ENCODE data around the gene THUMPD2. TPM values are rescaled to one million over a fixed set of nuclear protein-coding genes. Genes with fewer than 3 reads are reported as not detected.

The THUMPD2 gene
- total and polyA plus RNA-seq, 3 experiments from 2014 or later: 8.0 to 15.1 (median 12.2) TPM

- Histone ChIP-seq H3K36me3 (ENCODE audit: insufficient read depth, low read length) (no peaks in the 10 kb centered on the region), H3K4me3 (ENCODE audit: low read length) (peak overlapping the region; percentile 74), H3K4me1 (ENCODE audit: insufficient read depth, low read length) (peaks cover 17% of the 10 kb centered on the region), H3K27me3 (ENCODE audit: insufficient read depth, low read length, poor library complexity, severe bottlenecking) (no peaks in the 10 kb centered on the region), H3K27ac (ENCODE audit: low read depth, low read length) (peak overlapping the region; percentile 72), H3K9me3 (ENCODE audit: low read length) (no peaks in the 10 kb centered on the region)
- peaks cover 0 to 9% (median 3%) of the 10 kb centered on the region in 3 donors for H3K36me3 Mint-ChIP-seq
- H3K9me3 Mint-ChIP-seq: no peaks in the 10 kb centered on the region
- peak overlapping the region in 6 of 8 donors; percentile 70 to 90 (median 83) for H3K27ac Mint-ChIP-seq
- no peaks in the 10 kb centered on the region for H3K27me3 Mint-ChIP-seq
- H3K4me1 Mint-ChIP-seq: peaks cover 47 to 60% (median 56%) of the 10 kb centered on the region in 3 donors
- H3K4me3 Mint-ChIP-seq: peak overlapping the region; percentile 85 to 97 (median 96)
- ChIA-PET POLR2A (no interaction called here), CTCF (no interaction called here)
- DNase-seq: no peak
Observed at GRCh38 chr2:39779341-39779851, 338 bp upstream of the THUMPD2 start.

GRCh38 chr2:39778233-39778632 is 825 bp downstream of the THUMPD2 start:
- Mint-ChIP-seq H3K36me3 (peaks cover 0 to 9% (median 3%) of the 10 kb centered on the region in 3 donors), H3K4me1 (peaks cover 57 to 72% (median 68%) of the 10 kb centered on the region in 3 donors), H3K27me3 (no peaks in the 10 kb centered on the region), H3K27ac (peak overlapping the region; percentile 57 to 96 (median 91)), H3K4me3 (peak overlapping the region; percentile 85 to 97 (median 96)), H3K9me3 (no peaks in the 10 kb centered on the region)
- POLR2A ChIA-PET: no interaction called here
- Histone ChIP-seq H3K27me3 (ENCODE audit: insufficient read depth, low read length, poor library complexity, severe bottlenecking) (no peaks in the 10 kb centered on the region), H3K4me1 (ENCODE audit: insufficient read depth, low read length) (peaks cover 21% of the 10 kb centered on the region), H3K9me3 (ENCODE audit: low read length) (no peaks in the 10 kb centered on the region), H3K4me3 (ENCODE audit: low read length) (peak overlapping the region; percentile 74), H3K27ac (ENCODE audit: low read depth, low read length) (peak overlapping the region; percentile 72), H3K36me3 (ENCODE audit: insufficient read depth, low read length) (no peaks in the 10 kb centered on the region)
- DNase-seq: no peak
- CTCF ChIA-PET: no interaction called here

GRCh38 chr2:39772812-39773152 is 6.3 kb downstream of the THUMPD2 start:
- peaks cover 11% of the 10 kb centered on the region for H3K4me1 ChIP-seq (ENCODE audit: insufficient read depth, low read length)
- ChIA-PET CTCF (no interaction called here), POLR2A (no interaction called here)
- H3K9me3 Mint-ChIP-seq: no peaks in the 10 kb centered on the region
- no peaks in the 10 kb centered on the region for H3K27me3 Mint-ChIP-seq
- no peaks in the 10 kb centered on the region for H3K9me3 ChIP-seq (ENCODE audit: low read length)
- peaks cover 0 to 30% (median 14%) of the 10 kb centered on the region in 3 donors for H3K36me3 Mint-ChIP-seq
- no peak overlapping the region for H3K27ac Mint-ChIP-seq
- H3K36me3 ChIP-seq (ENCODE audit: insufficient read depth, low read length): no peaks in the 10 kb centered on the region
- no peaks in the 10 kb centered on the region for H3K27me3 ChIP-seq (ENCODE audit: insufficient read depth, low read length, poor library complexity, severe bottlenecking)
- DNase-seq: no peak
- peaks cover 54 to 64% (median 60%) of the 10 kb centered on the region in 3 donors for H3K4me1 Mint-ChIP-seq
- H3K4me3 Mint-ChIP-seq: no peak overlapping the region
- H3K27ac ChIP-seq (ENCODE audit: low read depth, low read length): no peak overlapping the region
- H3K4me3 ChIP-seq (ENCODE audit: low read length): no peak overlapping the region

GRCh38 chr2:39772086-39772811 is 6.8 kb downstream of the THUMPD2 start:
- H3K4me1 ChIP-seq (ENCODE audit: insufficient read depth, low read length): peaks cover 6% of the 10 kb centered on the region
- Mint-ChIP-seq H3K27ac (peak overlapping the region in 1 of 8 donors; percentile 18), H3K36me3 (peaks cover 0 to 30% (median 14%) of the 10 kb centered on the region in 3 donors), H3K27me3 (no peaks in the 10 kb centered on the region), H3K9me3 (no peaks in the 10 kb centered on the region), H3K4me3 (no peak overlapping the region), H3K4me1 (peaks cover 49 to 59% (median 55%) of the 10 kb centered on the region in 3 donors)
- ChIA-PET CTCF (no interaction called here), POLR2A (no interaction called here)
- DNase-seq: no peak
- H3K27me3 ChIP-seq (ENCODE audit: insufficient read depth, low read length, poor library complexity, severe bottlenecking): no peaks in the 10 kb centered on the region
- H3K4me3 ChIP-seq (ENCODE audit: low read length): no peak overlapping the region
- no peaks in the 10 kb centered on the region for H3K9me3 ChIP-seq (ENCODE audit: low read length)
- no peak overlapping the region for H3K27ac ChIP-seq (ENCODE audit: low read depth, low read length)
- H3K36me3 ChIP-seq (ENCODE audit: insufficient read depth, low read length): no peaks in the 10 kb centered on the region

- H3K36me3 ChIP-seq (ENCODE audit: insufficient read depth, low read length): peaks cover 13% of the 10 kb centered on the region
- H3K36me3 Mint-ChIP-seq: peaks cover 27 to 74% (median 37%) of the 10 kb centered on the region in 3 donors
Observed at GRCh38 chr2:39762448-39762847, 16.6 kb downstream of the THUMPD2 start.

GRCh38 chr2:39757156-39757555 is 21.9 kb downstream of the THUMPD2 start:
- Histone ChIP-seq H3K4me1 (ENCODE audit: insufficient read depth, low read length) (no peaks in the 10 kb centered on the region), H3K36me3 (ENCODE audit: insufficient read depth, low read length) (peaks cover 23% of the 10 kb centered on the region), H3K9me3 (ENCODE audit: low read length) (no peaks in the 10 kb centered on the region), H3K27ac (ENCODE audit: low read depth, low read length) (no peak overlapping the region), H3K4me3 (ENCODE audit: low read length) (no peak overlapping the region), H3K27me3 (ENCODE audit: insufficient read depth, low read length, poor library complexity, severe bottlenecking) (no peaks in the 10 kb centered on the region)
- H3K9me3 Mint-ChIP-seq: no peaks in the 10 kb centered on the region
- no peak for DNase-seq
- H3K27ac Mint-ChIP-seq: peak overlapping the region in 1 of 8 donors; percentile 93
- CTCF ChIA-PET: no interaction called here
- POLR2A ChIA-PET: no interaction called here
- H3K4me1 Mint-ChIP-seq: peaks cover 0 to 8% (median 0%) of the 10 kb centered on the region in 3 donors
- peaks cover 30 to 87% (median 42%) of the 10 kb centered on the region in 3 donors for H3K36me3 Mint-ChIP-seq
- no peak overlapping the region for H3K4me3 Mint-ChIP-seq
- H3K27me3 Mint-ChIP-seq: no peaks in the 10 kb centered on the region

More at GRCh38 chr2:39762448-39762847, 16.6 kb downstream of the THUMPD2 start:
- Histone ChIP-seq H3K27ac (ENCODE audit: low read depth, low read length) (no peak overlapping the region), H3K9me3 (ENCODE audit: low read length) (no peaks in the 10 kb centered on the region), H3K4me1 (ENCODE audit: insufficient read depth, low read length) (no peaks in the 10 kb centered on the region), H3K27me3 (ENCODE audit: insufficient read depth, low read length, poor library complexity, severe bottlenecking) (no peaks in the 10 kb centered on the region), H3K4me3 (ENCODE audit: low read length) (no peak overlapping the region)
- H3K27ac Mint-ChIP-seq: no peak overlapping the region
- H3K9me3 Mint-ChIP-seq: no peaks in the 10 kb centered on the region
- ChIA-PET CTCF (no interaction called here), POLR2A (no interaction called here)
- H3K27me3 Mint-ChIP-seq: no peaks in the 10 kb centered on the region
- H3K4me1 Mint-ChIP-seq: peaks cover 0 to 8% (median 0%) of the 10 kb centered on the region in 3 donors
- no peak overlapping the region for H3K4me3 Mint-ChIP-seq
- DNase-seq: no peak

DNA sequence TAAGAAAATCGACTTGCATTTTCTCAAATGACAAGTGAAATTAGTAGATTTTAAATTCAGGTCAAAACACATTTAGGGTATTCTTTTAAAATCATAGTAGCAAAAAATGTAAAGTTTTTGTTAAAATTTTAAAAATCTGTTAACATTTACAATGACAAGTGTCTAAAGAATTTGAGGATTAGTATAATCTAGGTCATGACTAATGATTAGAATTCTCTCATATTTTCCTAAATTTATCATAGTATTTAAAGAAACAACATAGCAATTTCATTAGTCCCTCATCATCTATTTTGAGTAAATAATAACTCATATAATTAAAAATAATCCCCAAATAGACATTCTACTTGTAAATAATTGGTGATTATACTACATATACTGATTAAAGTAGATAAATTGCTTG is 23.6 kb downstream of the THUMPD2 start:
- peaks cover 24 to 81% (median 38%) of the 10 kb centered on the region in 3 donors for H3K36me3 Mint-ChIP-seq
- no peaks in the 10 kb centered on the region for H3K4me1 ChIP-seq (ENCODE audit: insufficient read depth, low read length)
- peaks cover 23% of the 10 kb centered on the region for H3K36me3 ChIP-seq (ENCODE audit: insufficient read depth, low read length)
- no peak overlapping the region for H3K4me3 Mint-ChIP-seq
- H3K27me3 Mint-ChIP-seq: no peaks in the 10 kb centered on the region
- no peaks in the 10 kb centered on the region for H3K9me3 Mint-ChIP-seq
- no peak overlapping the region for H3K27ac Mint-ChIP-seq
- ChIA-PET CTCF (no interaction called here), POLR2A (no interaction called here)
- no peak overlapping the region for H3K4me3 ChIP-seq (ENCODE audit: low read length)
- H3K27me3 ChIP-seq (ENCODE audit: insufficient read depth, low read length, poor library complexity, severe bottlenecking): no peaks in the 10 kb centered on the region
- H3K4me1 Mint-ChIP-seq: peaks cover 0 to 7% (median 0%) of the 10 kb centered on the region in 3 donors
- H3K27ac ChIP-seq (ENCODE audit: low read depth, low read length): no peak overlapping the region
- H3K9me3 ChIP-seq (ENCODE audit: low read length): no peaks in the 10 kb centered on the region
- no peak for DNase-seq

- no peak overlapping the region for H3K27ac ChIP-seq (ENCODE audit: low read depth, low read length)
- H3K27me3 ChIP-seq (ENCODE audit: insufficient read depth, low read length, poor library complexity, severe bottlenecking): no peaks in the 10 kb centered on the region
- peak overlapping the region in 1 of 8 donors; percentile 82 for H3K27ac Mint-ChIP-seq
- no peak overlapping the region for H3K4me3 Mint-ChIP-seq
- H3K9me3 ChIP-seq (ENCODE audit: low read length): no peaks in the 10 kb centered on the region
- no peak for DNase-seq
- no peaks in the 10 kb centered on the region for H3K4me1 ChIP-seq (ENCODE audit: insufficient read depth, low read length)
- peaks cover 24% of the 10 kb centered on the region for H3K36me3 ChIP-seq (ENCODE audit: insufficient read depth, low read length)
- H3K4me3 ChIP-seq (ENCODE audit: low read length): no peak overlapping the region
- H3K27me3 Mint-ChIP-seq: no peaks in the 10 kb centered on the region
- H3K9me3 Mint-ChIP-seq: no peaks in the 10 kb centered on the region
- ChIA-PET CTCF (no interaction called here), POLR2A (no interaction called here)
- peaks cover 0 to 7% (median 2%) of the 10 kb centered on the region in 3 donors for H3K4me1 Mint-ChIP-seq
- peaks cover 11 to 74% (median 37%) of the 10 kb centered on the region in 3 donors for H3K36me3 Mint-ChIP-seq
Observed at GRCh38 chr2:39743269-39743776, 35.7 kb downstream of the THUMPD2 start.
